CD14-positive monocyte (primary cell): ENCODE data around the gene TAF1C. TPM values are rescaled to one million over a fixed set of nuclear protein-coding genes. Genes with fewer than 3 reads are reported as not detected.

ENCODE experiments used
- DNase-seq, 3 donors: peaks; one replicate each; pipeline ENCODE4 v3.0.0-alpha.2; 2011 to 2022
- H2AFZ ChIP-seq: 2 replicates; pipeline ENCODE4 v1.6.0; 2012; ENCODE audit warnings: mild to moderate bottlenecking, low read depth, low read length, inconsistent platforms; ENCODE audit not compliant: insufficient read depth, poor library complexity, severe bottlenecking
- H3K27ac ChIP-seq, 2 donors: 1 replicate in 1 of 2; 2 replicates in 1 of 2; pipeline ENCODE4 v1.5.1; 2012 to 2013; ENCODE audit warnings: low read length in 2 of 2, control low read depth in 1 of 2, inconsistent platforms in 1 of 2, low read depth in 1 of 2, mild to moderate bottlenecking in 1 of 2
- H3K27me3 ChIP-seq, 2 donors: one replicate each; pipeline versions ENCODE4 v1.6.0 to v1.6.1; 2011 to 2013; ENCODE audit warnings: low read length in 2 of 2; ENCODE audit not compliant: control insufficient read depth in 2 of 2, insufficient read depth in 2 of 2
- H3K36me3 ChIP-seq, 2 donors: replicated peaks in 1 of 2; 1 replicate in 1 of 2; 2 replicates in 1 of 2; pipeline versions ENCODE4 v1.5.1 to v1.6.1; 2012 to 2013; ENCODE audit warnings: low read length in 2 of 2, control low read depth in 1 of 2, inconsistent platforms in 1 of 2, mild to moderate bottlenecking in 1 of 2; ENCODE audit not compliant: insufficient read depth in 2 of 2, control insufficient read depth in 1 of 2
- H3K4me1 ChIP-seq, 2 donors: 1 replicate in 1 of 2; 2 replicates in 1 of 2; pipeline versions ENCODE4 v1.5.1 to v1.6.1; 2012 to 2013; ENCODE audit warnings: low read length in 2 of 2, control low read depth in 1 of 2, inconsistent platforms in 1 of 2, mild to moderate bottlenecking in 1 of 2, moderate library complexity in 1 of 2; ENCODE audit not compliant: insufficient read depth in 2 of 2, control insufficient read depth in 1 of 2
- H3K4me2 ChIP-seq: replicated peaks from 2 replicates; pipeline ENCODE3; 2012; ENCODE audit warnings: low read length, moderate library complexity, mild to moderate bottlenecking; ENCODE audit not compliant: poor library complexity, severe bottlenecking; ENCODE audit errors: extremely low read depth
- H3K4me3 ChIP-seq, 3 experiments: fragments of 200-600 bp in 1 of 3; sonication (generic) in 1 of 3; replicated peaks in 1 of 3; 1 replicate in 2 of 3; 2 replicates in 1 of 3; pipeline ENCODE4 v1.5.1; 2011 to 2013; ENCODE audit warnings: low read length in 3 of 3, mild to moderate bottlenecking in 3 of 3, control low read depth in 2 of 3, low read depth in 2 of 3, inconsistent platforms in 1 of 3, moderate library complexity in 1 of 3
- H3K79me2 ChIP-seq: 2 replicates; pipeline ENCODE4 v1.6.0; 2012; ENCODE audit warnings: mild to moderate bottlenecking, control low read depth, inconsistent platforms, low read length, moderate library complexity; ENCODE audit not compliant: insufficient read depth
- H3K9ac ChIP-seq: 2 replicates; pipeline ENCODE4 v1.6.0; 2017; ENCODE audit warnings: low read length, mild to moderate bottlenecking; ENCODE audit not compliant: insufficient read depth, poor library complexity, severe bottlenecking
- H3K9me3 ChIP-seq, 2 donors: replicated peaks in 1 of 2; 1 replicate in 1 of 2; 2 replicates in 1 of 2; pipeline versions ENCODE4 v1.5.1 to v1.6.1; 2012 to 2013; ENCODE audit warnings: low read length in 2 of 2, control low read depth in 1 of 2; ENCODE audit not compliant: control insufficient read depth in 1 of 2, insufficient read depth in 1 of 2
- H4K20me1 ChIP-seq: 2 replicates; pipeline ENCODE4 v1.6.0; 2012; ENCODE audit warnings: mild to moderate bottlenecking, low read length, control low read depth, moderate library complexity; ENCODE audit not compliant: insufficient read depth
- H3K27ac Mint-ChIP-seq, 7 donors: one replicate each; pipeline ENCODE4 v1.8.0; 2020; ENCODE audit warnings: mild to moderate bottlenecking in 7 of 7, mixed read lengths in 7 of 7, moderate library complexity in 6 of 7, inconsistent platforms in 2 of 7
- H3K27me3 Mint-ChIP-seq, 3 donors: one replicate each; pipeline ENCODE4 v1.8.0; 2021 to 2022; ENCODE audit warnings: low read depth in 3 of 3, mild to moderate bottlenecking in 3 of 3, mixed read lengths in 3 of 3, moderate library complexity in 3 of 3, inconsistent platforms in 1 of 3
- H3K36me3 Mint-ChIP-seq, 2 donors: one replicate each; pipeline ENCODE4 v1.8.0; 2020; ENCODE audit warnings: mixed read lengths in 2 of 2, inconsistent platforms in 1 of 2, mild to moderate bottlenecking in 1 of 2
- H3K4me1 Mint-ChIP-seq: one replicate; pipeline ENCODE4 v1.8.0; 2020; ENCODE audit warnings: mild to moderate bottlenecking, mixed read lengths
- H3K4me3 Mint-ChIP-seq, 2 donors: one replicate each; pipeline ENCODE4 v1.8.0; 2020; ENCODE audit warnings: mild to moderate bottlenecking in 2 of 2, mixed read lengths in 2 of 2, moderate library complexity in 1 of 2
- H3K9me3 Mint-ChIP-seq, 7 donors: one replicate each; pipeline ENCODE4 v1.8.0; 2020 to 2022; ENCODE audit warnings: mixed read lengths in 7 of 7, mild to moderate bottlenecking in 6 of 7, moderate library complexity in 6 of 7, inconsistent platforms in 2 of 7
- CTCF ChIP-seq: fragments of 200-600 bp; IDR thresholded peaks from one replicate; pipeline ENCODE4 v1.8.0; 2022; ENCODE audit warnings: antibody characterized with exemption, mild to moderate bottlenecking
- WGBS: methylation state at CpG from one replicate; pipeline ENCODE4 v1.1.5; 2013; ENCODE audit warnings: missing lambda C conversion rate; ENCODE audit not compliant: insufficient coverage; 5-methylcytosine and 5-hydroxymethylcytosine counted together
- intact Hi-C, 2 donors: fragments of 100-400 bp; cut with micrococcal nuclease; formaldehyde crosslinking; loops; one replicate each; pipeline versions ENCODE4 v1.15.0 to v1.15.1; 2023
- polyA plus RNA-seq, 3 donors: library from polyadenylated mRNA; depleted of rRNA in 1 of 3; unstranded in 2 of 3; stranded (reverse) in 1 of 3; fragments of 300-500 nt in 2 of 3; fragments of >200 nt in 1 of 3; fragmentation: Illumina TruSeq in 2 of 3; gene quantifications; 1 replicate in 2 of 3; 2 replicates in 1 of 3; pipeline ENCODE4 v1.2.3, GENCODE V29; 2012 to 2021

TAF1C gene
- polyA plus RNA-seq, 3 donors, result 4.0 to 126 (median 4.5) TPM

GRCh38 chr16:84209989-84210388 is 23.1 kb upstream of the TAF1C start:
- peaks cover 6% of the 10 kb centered on the region for H3K4me1 Mint-ChIP-seq

GRCh38 chr16:84207879-84208278 is 21.0 kb upstream of the TAF1C start:
- 94% methylated on average over 8 of the region's 8 CpGs for WGBS

More at GRCh38 chr16:84209989-84210388, 23.1 kb upstream of the TAF1C start:
- no peaks in the 10 kb centered on the region for H3K36me3 Mint-ChIP-seq
- H3K27ac Mint-ChIP-seq, result no peak overlapping the region
- H3K36me3 ChIP-seq, result no peaks in the 10 kb centered on the region
- no peak overlapping the region for H3K4me3 ChIP-seq
- H3K79me2 ChIP-seq, result no peaks in the 10 kb centered on the region
- no peaks in the 10 kb centered on the region for H3K27me3 ChIP-seq
- no peaks in the 10 kb centered on the region for H4K20me1 ChIP-seq
- no peaks in the 10 kb centered on the region for H3K9me3 ChIP-seq
- H3K4me3 Mint-ChIP-seq, result no peak overlapping the region
- no peak overlapping the region for H3K27ac ChIP-seq
- no peak for DNase-seq
- WGBS, result 91% methylated on average over 1 of the region's 2 CpGs
- peaks cover 3 to 13% (median 3%) of the 10 kb centered on the region in 3 donors for H3K27me3 Mint-ChIP-seq
- no peak overlapping the region for H3K9ac ChIP-seq
- no peak for TF ChIP-seq CTCF
- no peaks in the 10 kb centered on the region for H3K4me1 ChIP-seq
- H3K9me3 Mint-ChIP-seq, result peaks cover 0 to 8% (median 2%) of the 10 kb centered on the region in 7 donors
- H2AFZ ChIP-seq, result no peak overlapping the region
- intact Hi-C loops, result no loop called here
- no peak overlapping the region for H3K4me2 ChIP-seq

More at GRCh38 chr16:84207879-84208278, 21.0 kb upstream of the TAF1C start:
- no peak overlapping the region for H3K4me3 Mint-ChIP-seq
- H3K27ac Mint-ChIP-seq, result no peak overlapping the region
- H3K79me2 ChIP-seq, result no peaks in the 10 kb centered on the region
- H3K27me3 Mint-ChIP-seq, result peaks cover 3 to 15% (median 5%) of the 10 kb centered on the region in 3 donors
- H3K9me3 ChIP-seq, result no peaks in the 10 kb centered on the region
- H2AFZ ChIP-seq, result no peak overlapping the region
- no peak overlapping the region for H3K9ac ChIP-seq
- H3K27me3 ChIP-seq, result no peaks in the 10 kb centered on the region
- H3K9me3 Mint-ChIP-seq, result peaks cover 0 to 8% (median 4%) of the 10 kb centered on the region in 7 donors
- no peaks in the 10 kb centered on the region for H4K20me1 ChIP-seq
- H3K4me1 Mint-ChIP-seq, result no peaks in the 10 kb centered on the region
- DNase-seq, result no peak
- no peaks in the 10 kb centered on the region for H3K4me1 ChIP-seq
- no peak overlapping the region for H3K4me2 ChIP-seq
- H3K36me3 ChIP-seq, result no peaks in the 10 kb centered on the region
- TF ChIP-seq CTCF, result no peak
- no peak overlapping the region for H3K4me3 ChIP-seq
- intact Hi-C loops, result no loop called here
- no peak overlapping the region for H3K27ac ChIP-seq
- H3K36me3 Mint-ChIP-seq, result no peaks in the 10 kb centered on the region
